Epithelial cell of proximal tubule (primary cell): Measurements from ENCODE around the gene HRH2. TPM values are rescaled to one million over a fixed set of nuclear protein-coding genes. Genes with fewer than 3 reads are reported as not detected.

Experiments
- DNase-seq: peaks from one replicate; pipeline ENCODE4 v3.0.0-alpha.2; 2011; ENCODE audit warnings: low read depth
- H3K4me3 ChIP-seq: 2 replicates; pipeline ENCODE4 v1.5.1; 2011; ENCODE audit warnings: low read depth, mild to moderate bottlenecking, low read length
- CTCF ChIP-seq: conservative IDR thresholded peaks from 2 replicates; pipeline ENCODE4 v1.5.1; 2012; ENCODE audit warnings: low read depth, mild to moderate bottlenecking, low read length
- total RNA-seq: library from RNA; depleted of rRNA; stranded (reverse); fragments of >200 nt; gene quantifications from 2 replicates; pipeline ENCODE4 v1.2.3, GENCODE V29; 2015

The HRH2 gene
- total RNA-seq, 1 donor from 2014 or later, result 0.29 TPM

- peak; percentile 37 for TF ChIP-seq CTCF
- no peak for DNase-seq
- H3K4me3 ChIP-seq, result no peak overlapping the region
These were observed 43.1 kb downstream of the HRH2 start for GRCh38 chr5:175700991-175701390.

GRCh38 chr5:175701797-175702196 is 43.9 kb downstream of the HRH2 start:
- DNase-seq, result no peak

DNA sequence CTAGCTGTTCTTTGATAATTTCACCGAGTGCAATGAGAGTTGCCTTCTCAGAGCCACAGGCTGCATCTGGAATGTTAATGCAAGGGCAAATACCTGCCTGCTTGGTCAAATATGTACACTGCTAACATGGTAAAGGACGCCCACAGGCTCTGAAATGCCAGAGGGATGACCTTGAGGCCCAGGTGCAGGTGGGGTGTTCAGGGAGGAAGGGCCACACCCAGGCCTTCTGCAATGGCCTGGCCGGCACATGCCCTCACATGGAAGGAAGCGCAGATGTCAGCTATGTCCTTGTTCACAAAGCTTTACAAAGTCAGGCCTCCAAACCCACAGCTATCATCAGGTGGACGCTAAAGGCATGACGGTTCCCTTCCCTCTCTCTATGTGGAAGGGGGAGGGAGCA is 48.6 kb downstream of the HRH2 start:
- no peak overlapping the region for H3K4me3 ChIP-seq
- DNase-seq, result no peak
- no peak for TF ChIP-seq CTCF

More at GRCh38 chr5:175701797-175702196, 43.9 kb downstream of the HRH2 start:
- no peak overlapping the region for H3K4me3 ChIP-seq
- no peak for TF ChIP-seq CTCF

DNA sequence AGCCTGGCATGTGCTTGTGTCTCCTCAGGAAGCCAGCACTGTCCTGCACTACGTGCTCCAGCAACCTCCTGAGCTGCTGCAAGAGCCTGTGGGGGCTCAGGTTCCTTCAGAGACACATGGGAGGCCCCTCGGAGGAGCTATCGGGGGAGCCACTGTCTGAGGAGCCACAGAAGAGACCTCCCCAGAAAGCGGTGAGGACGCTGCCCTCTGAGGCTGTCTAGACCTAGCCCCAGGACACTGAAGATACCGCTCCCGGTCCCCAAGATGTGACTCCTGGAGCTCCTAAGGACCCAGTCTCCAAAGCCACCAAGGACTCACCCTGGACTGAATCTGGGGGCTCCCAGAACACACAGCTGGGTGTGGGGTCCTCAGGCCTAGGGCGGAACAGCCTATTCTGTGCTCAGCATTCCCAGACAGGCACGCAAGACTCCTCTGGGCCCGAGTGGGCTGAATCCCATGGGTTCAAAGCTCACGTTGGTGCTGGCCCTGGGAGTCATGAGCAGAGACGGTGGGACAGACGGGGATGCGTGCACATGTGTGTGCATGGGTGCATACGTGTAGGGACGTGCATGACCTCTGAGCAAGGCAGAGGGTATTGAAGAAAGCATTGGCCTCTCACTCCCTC is 50.0 kb downstream of the HRH2 start:
- no peak overlapping the region for H3K4me3 ChIP-seq
- no peak for TF ChIP-seq CTCF
- DNase-seq, result no peak

- DNase-seq, result no peak
- no peak overlapping the region for H3K4me3 ChIP-seq
- no peak for TF ChIP-seq CTCF
These were observed 51.5 kb downstream of the HRH2 start for GRCh38 chr5:175709276-175709781.

DNA sequence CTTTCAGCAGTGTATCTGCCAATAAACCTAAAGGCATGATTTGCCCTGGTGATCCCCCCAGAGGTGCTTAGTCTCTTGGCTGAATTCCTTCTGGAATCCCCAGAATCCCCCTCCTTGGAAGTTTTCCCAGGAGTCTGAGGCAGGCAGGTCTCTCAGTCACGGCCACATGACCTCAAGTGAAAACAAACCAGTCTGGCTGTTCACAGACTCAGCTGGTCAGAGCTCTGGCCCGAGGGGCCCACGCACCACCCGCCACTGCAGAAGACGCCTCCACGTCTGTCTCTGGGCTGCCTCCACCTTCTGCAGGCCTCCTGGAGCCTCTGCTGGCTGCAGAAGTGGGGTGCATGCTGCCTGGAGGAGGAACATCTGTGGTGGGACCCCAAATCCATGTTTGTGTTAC is 52.5 kb downstream of the HRH2 start:
- H3K4me3 ChIP-seq, result no peak overlapping the region
- no peak for DNase-seq
- TF ChIP-seq CTCF, result no peak

GRCh38 chr5:175711031-175711430 is 53.2 kb downstream of the HRH2 start:
- TF ChIP-seq CTCF, result no peak
- no peak for DNase-seq
- H3K4me3 ChIP-seq, result no peak overlapping the region
